Heart left ventricle (tissue), 13 donors: ENCODE results near the gene ERI3.

Experiments used
- CTCF ChIP-seq, 12 donors: fragments of 200-600 bp; sonication (generic) in 4 of 12; IDR thresholded peaks; one replicate each; pipeline versions ENCODE4 v1.5.0 to v1.8.0; 2018 to 2022; ENCODE audit warnings: antibody characterized with exemption in 12 of 12, mild to moderate bottlenecking in 5 of 12
- POLR2A ChIP-seq, 2 donors: fragments of 450-650 bp; IDR thresholded peaks; one replicate each; pipeline ENCODE4 v1.6.1; 2017; ENCODE audit warnings: antibody characterized with exemption in 2 of 2, mild to moderate bottlenecking in 2 of 2, moderate library complexity in 2 of 2
- donor health status: ischemic (EF 13 %, LVEDD 7.1; RV severe dilation, severe dysfunction).
- donor health status: DM: no; HTN: yes; CAD: no.
- donor health status: DM: no; HTN: no; CAD: no.
- donor health status: ischemic (EF 25% LVEDD 6.9; RV normal size, moderate dysfunction).
- donor health status: ischemic (EF 25% LVEDD 5.7; RV mildly dilated, moderate dysfunction).
- donor health status: ischemic (EF 35%, LVEDD 5.7; RV mildly dilated, moderate dysfunction).
- donor health status: nonischemic (EF 11% LVEDD 7.7; RV severe dilation, severe dysfunction).
- donor health status: DM: yes; HTN: yes; CAD: no.
- donor health status: PGD.
- donor health status: ischemic (EF 29% LVEDD 5.4; RV normal size, mild dysfunction).
- donor health status: nonischemic (EF 23%, LVEDD 6.1; RV moderate dilation, normal function).

- TF ChIP-seq CTCF (IDR thresholded peaks at IDR 0.05) (no peak), POLR2A (IDR thresholded peaks at IDR 0.05) (no peak)
Observed at GRCh38 chr1:44336668-44337067, 18.4 kb downstream of the ERI3 start.
